GM12878 (cell line): Measurements from ENCODE around the gene WASF2. TPM values are rescaled to one million over a fixed set of nuclear protein-coding genes. Genes with fewer than 3 reads are reported as not detected.

Experiments
- ATAC-seq: fragments of 200-7000 bp; cut with Tn5 transposase; 3 replicates; pipeline ENCODE4 v1.9.1; 2020; ENCODE audit warnings: mild to moderate bottlenecking, moderate library complexity
- Bru-seq: library from RNA; stranded (reverse); fragments of 400-500 nt; gene quantifications from one replicate; lab custom pipeline; 2021; lab: Mats Ljungman, UMichigan
- BruChase-seq, 2 experiments: library from RNA; stranded (reverse); fragments of 400-500 nt; gene quantifications; one replicate each; lab custom pipeline; 2021; lab: Mats Ljungman, UMichigan
- BruUV-seq: library from RNA; stranded (reverse); fragments of 400-500 nt; replicated peaks from 2 replicates; lab custom pipeline; 2021; lab: Mats Ljungman, UMichigan
- CTCF ChIA-PET: fragments of 300-600 bp; sonication (Branson Sonifier 250); formaldehyde crosslinking; extraction: SDS; loops from one replicate; lab custom pipeline; 2021; ENCODE audit warnings: inconsistent platforms; lab: Yijun Ruan, JAX
- POLR2A ChIA-PET: fragments of 350-600 bp; formaldehyde crosslinking; extraction: SDS; loops from one replicate; lab custom pipeline; 2021; ENCODE audit warnings: inconsistent platforms; lab: Charles Lee
- RAD21 ChIA-PET: fragments of 300-600 bp; sonication (Branson Sonifier 250); formaldehyde crosslinking; loops from one replicate; lab custom pipeline; 2023; ENCODE audit warnings: antibody characterized with exemption; ENCODE audit not compliant: unreplicated experiment; lab: Charles Lee
- SMC1A ChIA-PET: fragments of 300-600 bp; sonication (Branson Sonifier 250); formaldehyde crosslinking; loops from one replicate; lab custom pipeline; 2023; ENCODE audit not compliant: unreplicated experiment, uncharacterized antibody; lab: Charles Lee
- DNase-seq: peaks from one replicate; pipeline ENCODE4 v3.0.0-alpha.2; 2011; ENCODE audit warnings: low read depth, low spot score
- FAIRE-seq: peaks from 3 replicates; lab custom pipeline; 2011; peaks lifted over from hg19 to GRCh38; lab: Jason Lieb, UNC
- H2AFZ ChIP-seq: 2 replicates; pipeline ENCODE4 v1.6.0; 2011; ENCODE audit warnings: low read depth, low read length, control low read depth; ENCODE audit not compliant: control insufficient read depth
- H3K27ac ChIP-seq: 2 replicates; pipeline ENCODE4 v1.5.1; 2011; ENCODE audit warnings: control low read depth; ENCODE audit not compliant: control insufficient read depth, insufficient read depth
- H3K27me3 ChIP-seq, 2 experiments: replicated peaks in 1 of 2; 2 replicates each; pipeline versions ENCODE4 v1.6.0 to v1.6.1; 2011; ENCODE audit warnings: low read length in 1 of 2; ENCODE audit not compliant: control insufficient read depth in 2 of 2, insufficient read depth in 2 of 2
- H3K36me3 ChIP-seq, 2 experiments: 2 replicates each; pipeline ENCODE4 v1.5.1; 2011; ENCODE audit warnings: low read length in 1 of 2; ENCODE audit not compliant: control insufficient read depth in 2 of 2, insufficient read depth in 2 of 2
- H3K4me1 ChIP-seq: 2 replicates; pipeline ENCODE4 v1.6.1; 2011; ENCODE audit warnings: mild to moderate bottlenecking, low read length, moderate library complexity, mixed read lengths; ENCODE audit not compliant: control insufficient read depth, insufficient read depth
- H3K4me2 ChIP-seq: 2 replicates; pipeline ENCODE4 v1.6.0; 2011; ENCODE audit warnings: control low read depth; ENCODE audit not compliant: control insufficient read depth, insufficient read depth
- H3K4me3 ChIP-seq: fragments of 200-600 bp; sonication (generic); 2 replicates; pipeline ENCODE4 v1.5.1; 2016
- H3K79me2 ChIP-seq: 2 replicates; pipeline ENCODE4 v1.6.0; 2011; ENCODE audit warnings: low read length; ENCODE audit not compliant: control insufficient read depth, insufficient read depth
- H3K9ac ChIP-seq: 2 replicates; pipeline ENCODE4 v1.8.0; 2011; ENCODE audit warnings: low read length, control low read depth, mixed read lengths; ENCODE audit not compliant: control insufficient read depth, insufficient read depth
- H3K9me3 ChIP-seq: replicated peaks from 3 replicates; pipeline ENCODE4 v1.5.1; 2011; ENCODE audit warnings: mild to moderate bottlenecking, low read length; ENCODE audit not compliant: control insufficient read depth, insufficient read depth
- H4K20me1 ChIP-seq: 2 replicates; pipeline ENCODE4 v1.6.0; 2011; ENCODE audit not compliant: control insufficient read depth, insufficient read depth
- ELK1 ChIP-seq: IDR thresholded peaks from 2 replicates; pipeline ENCODE4 v1.6.1; 2012; ENCODE audit warnings: low read depth, low read length, improper control_type of control experiment
- HDAC6 ChIP-seq: fragments of 200-600 bp; sonication (generic); IDR thresholded peaks from one replicate; pipeline ENCODE4 v1.8.0; 2017; ENCODE audit warnings: antibody characterized with exemption; ENCODE audit not compliant: unreplicated experiment
- JUNB ChIP-seq: IDR thresholded peaks from 2 replicates; pipeline ENCODE4 v1.6.1; 2016; ENCODE audit warnings: antibody characterized with exemption, mild to moderate bottlenecking
- JUND ChIP-seq: IDR thresholded peaks from 2 replicates; pipeline ENCODE4 v1.6.1; 2012; ENCODE audit warnings: low read depth, mild to moderate bottlenecking, low read length, improper control_type of control experiment, moderate library complexity
- NBN ChIP-seq: fragments of 450-650 bp; IDR thresholded peaks from 2 replicates; pipeline ENCODE4 v1.6.1; 2016
- NR2C2 ChIP-seq: IDR thresholded peaks from 2 replicates; pipeline ENCODE4 v1.6.1; 2011; ENCODE audit warnings: borderline replicate concordance, low read depth; ENCODE audit not compliant: control insufficient read depth, insufficient read length
- NRF1 ChIP-seq: conservative IDR thresholded peaks from 2 replicates; pipeline ENCODE4 v1.6.1; 2011; ENCODE audit warnings: mild to moderate bottlenecking, low read depth, low read length, improper control_type of control experiment
- POLR2AphosphoS2 ChIP-seq: IDR thresholded peaks from 2 replicates; pipeline ENCODE4 v1.6.1; 2011; ENCODE audit warnings: low read depth, mild to moderate bottlenecking, low read length, improper control_type of control experiment, moderate library complexity
- POLR2AphosphoS5 ChIP-seq: IDR thresholded peaks from 2 replicates; pipeline ENCODE4 v1.6.1; 2011; ENCODE audit warnings: mild to moderate bottlenecking, low read length, inconsistent platforms
- SMARCA5 ChIP-seq: fragments of 450-650 bp; IDR thresholded peaks from 2 replicates; pipeline ENCODE4 v1.6.1; 2017; ENCODE audit warnings: mild to moderate bottlenecking
- TAF1 ChIP-seq: IDR thresholded peaks from 2 replicates; pipeline ENCODE4 v1.6.1; 2011; ENCODE audit warnings: mild to moderate bottlenecking, low read depth, low read length, borderline replicate concordance
- whole genome bisulfite sequencing: methylation state at CpG from one replicate; pipeline ENCODE4 v1.1.6; 2016; ENCODE audit warnings: low lambda C conversion rate; ENCODE audit not compliant: insufficient replicate concordance, insufficient coverage; ENCODE audit errors: missing lambda C conversion rate; 5-methylcytosine and 5-hydroxymethylcytosine counted together
- in situ Hi-C: fragments of 300-500 bp; cut with MboI; formaldehyde crosslinking; loops from 9 replicates; pipeline ENCODE4 v1.14.3; 2018; ENCODE audit warnings: mixed read lengths
- intact Hi-C: fragments of 100-400 bp; cut with micrococcal nuclease; formaldehyde crosslinking; loops from one replicate; pipeline ENCODE4 v1.14.2; 2022; ENCODE audit not compliant: unreplicated experiment
- long read RNA-seq, 2 experiments: library from polyadenylated mRNA; unstranded; transcript quantifications; one replicate each; pipeline ENCODE4 v2.0.0, GENCODE V29; 2019 to 2020
- polyA minus RNA-seq, 3 experiments: library from RNA; depleted of rRNA, polyadenylated mRNA; stranded (reverse); fragments of >200 nt; gene quantifications; 2 replicates each; pipeline ENCODE4 v1.2.3, GENCODE V29; 2011
- polyA plus RNA-seq, 11 experiments: library from polyadenylated mRNA; depleted of rRNA in 4 of 11; unstranded in 6 of 11; stranded (reverse) in 5 of 11; fragments of >200 nt; fragmentation: Nextera tagmentation in 4 of 11; fragmentation: Illumina TruSeq in 1 of 11; extraction: Ambion mirVana in 4 of 11; extraction: Trizol in 1 of 11; gene quantifications; 1 replicate in 1 of 11; 2 replicates in 10 of 11; pipeline versions ENCODE4 v1.2.1 to v1.2.3, GENCODE V29; 2011 to 2016; ENCODE audit warnings: inconsistent platforms in 2 of 11, missing spikeins in 2 of 11, low read depth in 1 of 11
- total RNA-seq, 4 experiments: library from RNA; depleted of rRNA in 3 of 4; stranded (reverse); fragments of >200 nt in 3 of 4; fragmentation: Illumina TruSeq in 1 of 4; extraction: Trizol in 1 of 4; gene quantifications; 2 replicates each; pipeline versions ENCODE4 v1.2.1 to v1.2.3, GENCODE V29; 2013 to 2021
- TF ChIP-seq, protein P1 (sequence below): IDR thresholded peaks from 2 replicates; pipeline ENCODE4 v1.6.1; 2012; ENCODE audit warnings: mild to moderate bottlenecking, low read depth, low read length

The WASF2 gene
- 39.0 and 40.1 TPM in 2 replicates for total RNA-seq (2013; cell fraction: nucleolus; rRNA removed)
- total RNA-seq (2014; rRNA removed) (13.5 and 15.6 TPM in 2 replicates), total RNA-seq (2014; rRNA removed; fragmentation: Illumina TruSeq; extraction: Trizol) (18.4 TPM in 2 replicates), total RNA-seq (2021) (111 and 112 TPM in 2 replicates), polyA plus RNA-seq (2011; rRNA removed) (20.9 and 40.8 TPM in 2 replicates), polyA plus RNA-seq (2014; fragmentation: Illumina TruSeq; extraction: Trizol) (67.6 and 74.8 TPM in 2 replicates), polyA plus RNA-seq (2014; fragmentation: Nextera tagmentation; extraction: Ambion mirVana) (1 to 10 TPM; 7.0 to 9.3 TPM), polyA plus RNA-seq (2014; rRNA removed) (33.4 and 43.0 TPM in 2 replicates), polyA plus RNA-seq (2016; fragmentation: Nextera tagmentation; extraction: Ambion mirVana) (100 to 1,000 TPM in 1 of 2 experiments, 10 to 100 TPM in 1; 98.6 to 103 TPM), polyA minus RNA-seq (2011; rRNA and poly(A)+ RNA removed) (39.4 and 44.4 TPM in 2 replicates), Bru-seq, nascent RNA (percentile 90 among the genes with signal in this experiment), BruChase-seq, experiment 1, labeled RNA remaining after a 6-hour chase (percentile 93 among the genes with signal in this experiment), BruChase-seq, experiment 2, labeled RNA remaining after a 2-hour chase (percentile 91 among the genes with signal in this experiment)
- polyA plus RNA-seq (2011; ENCODE audit: low read depth), result 40.7 TPM
- 28.5 and 41.3 TPM in 2 replicates for polyA plus RNA-seq (2011; cell fraction: cytosol; rRNA removed)
- polyA plus RNA-seq (2011; cell fraction: nucleus; rRNA removed), result 41.7 and 42.5 TPM in 2 replicates
- polyA plus RNA-seq (2012), result 65.1 and 69.9 TPM in 2 replicates
- polyA minus RNA-seq (2011; cell fraction: cytosol; rRNA and poly(A)+ RNA removed), result 24.8 and 27.0 TPM in 2 replicates
- polyA minus RNA-seq (2011; cell fraction: nucleus; rRNA and poly(A)+ RNA removed), result 14.0 and 24.9 TPM in 2 replicates
- long read RNA-seq, experiment 1, full-length matches to known transcripts, result 3 of 20 reads
- long read RNA-seq, experiment 1, partial matches to known transcripts, result 8 of 20 reads
- long read RNA-seq, experiment 1, other reads (novel, unspliced or antisense), result 9 of 20 reads
- long read RNA-seq, experiment 2, partial matches to known transcripts, result 34 of 55 reads
- long read RNA-seq, experiment 2, other reads (novel, unspliced or antisense), result 21 of 55 reads

GRCh38 chr1:27489973-27490741 is at the start of gene WASF2:
Gene WASF2 (minus strand): TSS chr1:27490167. CDS start chr1:27428890, 61,277 bp downstream.
- Histone ChIP-seq H3K27ac (peak within 1 kb of the TSS; percentile 99), H3K9ac (peak within 1 kb of the TSS; percentile 93), H2AFZ (peak within 1 kb of the TSS; percentile 99), H3K79me2 (peaks cover 42% of the 10 kb centered on the region), H4K20me1 (no peaks in the 10 kb centered on the region; the same call in 1 of the 2 replicates), H3K9me3 (no peaks in the 10 kb centered on the region; the same call in 2 of the 3 replicates), H3K4me2 (peak within 1 kb of the TSS; percentile 87), H3K36me3 (no peaks in the 10 kb centered on the region), H3K4me1 (peaks cover 27% of the 10 kb centered on the region), H3K27me3 (no peaks in the 10 kb centered on the region), H3K4me3 (peak within 1 kb of the TSS; percentile 98)
- CTCF ChIA-PET, result interaction anchor here (0.6 to 1.8 kb wide), 13 partner anchors 8 to 283 kb away, joined by 3 to 10 read pairs (median 3); partner anchors contain the start of gene STX12
- no TSS peak for BruUV-seq
- SMC1A ChIA-PET, result interaction anchor here (0.6 to 7.1 kb wide), 16 partner anchors 8 to 141 kb away, joined by 3 to 67 read pairs (median 6); no protein-coding TSS in a partner anchor
- intact Hi-C loops, result loop anchor here (2.0 to 10.0 kb wide), 3 partner anchors 43 to 115 kb away; partner anchors contain the start of gene AHDC1
- in situ Hi-C loops, result no loop called here
- ATAC-seq (peak; percentile 92), FAIRE-seq (peak; percentile 87), DNase-seq (peak; percentile 89)
- WGBS, result 1% methylated on average over 50 of the region's 50 CpGs
- RAD21 ChIA-PET, result interaction anchor here (0.8 to 7.4 kb wide), 17 partner anchors 8 to 172 kb away, joined by 3 to 94 read pairs (median 5); partner anchors contain the start of gene AHDC1
- POLR2A ChIA-PET, result interaction anchor here (0.6 to 6.0 kb wide), 27 partner anchors 10 to 436 kb away, joined by 3 to 38 read pairs (median 5); no protein-coding TSS in a partner anchor
- no peak for TF ChIP-seq ELK1
- peak; percentile 96 for TF ChIP-seq NBN
- TF ChIP-seq POLR2AphosphoS5, result peak; percentile 80
- TF ChIP-seq TAF1, result peak; percentile 95
- no peak; the same call in 1 of the 2 replicates for TF ChIP-seq POLR2AphosphoS2
- 0 out of 2 replicates have a peak, but pooled peaks have one; percentile 11 for TF ChIP-seq NRF1
- TF ChIP-seq NR2C2, result no peak
- peak; percentile 75; the same call in 1 of the 2 replicates for TF ChIP-seq SMARCA5
- peak; percentile 22; the same call in 1 of the 2 replicates for TF ChIP-seq JUNB
- no peak for TF ChIP-seq HDAC6
- peak; percentile 97 for TF ChIP-seq JUND
- TF ChIP-seq, protein P1, sequence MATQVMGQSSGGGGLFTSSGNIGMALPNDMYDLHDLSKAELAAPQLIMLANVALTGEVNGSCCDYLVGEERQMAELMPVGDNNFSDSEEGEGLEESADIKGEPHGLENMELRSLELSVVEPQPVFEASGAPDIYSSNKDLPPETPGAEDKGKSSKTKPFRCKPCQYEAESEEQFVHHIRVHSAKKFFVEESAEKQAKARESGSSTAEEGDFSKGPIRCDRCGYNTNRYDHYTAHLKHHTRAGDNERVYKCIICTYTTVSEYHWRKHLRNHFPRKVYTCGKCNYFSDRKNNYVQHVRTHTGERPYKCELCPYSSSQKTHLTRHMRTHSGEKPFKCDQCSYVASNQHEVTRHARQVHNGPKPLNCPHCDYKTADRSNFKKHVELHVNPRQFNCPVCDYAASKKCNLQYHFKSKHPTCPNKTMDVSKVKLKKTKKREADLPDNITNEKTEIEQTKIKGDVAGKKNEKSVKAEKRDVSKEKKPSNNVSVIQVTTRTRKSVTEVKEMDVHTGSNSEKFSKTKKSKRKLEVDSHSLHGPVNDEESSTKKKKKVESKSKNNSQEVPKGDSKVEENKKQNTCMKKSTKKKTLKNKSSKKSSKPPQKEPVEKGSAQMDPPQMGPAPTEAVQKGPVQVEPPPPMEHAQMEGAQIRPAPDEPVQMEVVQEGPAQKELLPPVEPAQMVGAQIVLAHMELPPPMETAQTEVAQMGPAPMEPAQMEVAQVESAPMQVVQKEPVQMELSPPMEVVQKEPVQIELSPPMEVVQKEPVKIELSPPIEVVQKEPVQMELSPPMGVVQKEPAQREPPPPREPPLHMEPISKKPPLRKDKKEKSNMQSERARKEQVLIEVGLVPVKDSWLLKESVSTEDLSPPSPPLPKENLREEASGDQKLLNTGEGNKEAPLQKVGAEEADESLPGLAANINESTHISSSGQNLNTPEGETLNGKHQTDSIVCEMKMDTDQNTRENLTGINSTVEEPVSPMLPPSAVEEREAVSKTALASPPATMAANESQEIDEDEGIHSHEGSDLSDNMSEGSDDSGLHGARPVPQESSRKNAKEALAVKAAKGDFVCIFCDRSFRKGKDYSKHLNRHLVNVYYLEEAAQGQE, result 0 out of 2 replicates have a peak, but pooled peaks have one; percentile 15
